Fibroblast of villous mesenchyme (primary cell): ENCODE data around the gene ANP32A. TPM values are rescaled to one million over a fixed set of nuclear protein-coding genes. Genes with fewer than 3 reads are reported as not detected.

ENCODE experiments used
- DNase-seq: peaks from one replicate; pipeline ENCODE4 v3.0.0-alpha.2; 2010; ENCODE audit warnings: low read depth
- H3K4me3 ChIP-seq: 2 replicates; pipeline ENCODE4 v1.5.1; 2011; ENCODE audit warnings: low read depth, mild to moderate bottlenecking, low read length
- small RNA-seq: library from RNA; depleted of rRNA; stranded (forward); fragments of <200 nt; gene quantifications from one replicate; pipeline ENCODE3, GENCODE V24; 2012
- total RNA-seq: library from RNA; depleted of rRNA; stranded (reverse); fragments of >200 nt; gene quantifications from 2 replicates; pipeline ENCODE4 v1.2.3, GENCODE V29; 2012
- TF ChIP-seq, protein P1 (sequence below): IDR thresholded peaks from 2 replicates; pipeline ENCODE4 v1.5.1; 2012; ENCODE audit warnings: low read depth, mild to moderate bottlenecking, low read length; ENCODE audit not compliant: insufficient read depth

ANP32A gene
- total RNA-seq, 1 donor: 38.0 TPM

DNA sequence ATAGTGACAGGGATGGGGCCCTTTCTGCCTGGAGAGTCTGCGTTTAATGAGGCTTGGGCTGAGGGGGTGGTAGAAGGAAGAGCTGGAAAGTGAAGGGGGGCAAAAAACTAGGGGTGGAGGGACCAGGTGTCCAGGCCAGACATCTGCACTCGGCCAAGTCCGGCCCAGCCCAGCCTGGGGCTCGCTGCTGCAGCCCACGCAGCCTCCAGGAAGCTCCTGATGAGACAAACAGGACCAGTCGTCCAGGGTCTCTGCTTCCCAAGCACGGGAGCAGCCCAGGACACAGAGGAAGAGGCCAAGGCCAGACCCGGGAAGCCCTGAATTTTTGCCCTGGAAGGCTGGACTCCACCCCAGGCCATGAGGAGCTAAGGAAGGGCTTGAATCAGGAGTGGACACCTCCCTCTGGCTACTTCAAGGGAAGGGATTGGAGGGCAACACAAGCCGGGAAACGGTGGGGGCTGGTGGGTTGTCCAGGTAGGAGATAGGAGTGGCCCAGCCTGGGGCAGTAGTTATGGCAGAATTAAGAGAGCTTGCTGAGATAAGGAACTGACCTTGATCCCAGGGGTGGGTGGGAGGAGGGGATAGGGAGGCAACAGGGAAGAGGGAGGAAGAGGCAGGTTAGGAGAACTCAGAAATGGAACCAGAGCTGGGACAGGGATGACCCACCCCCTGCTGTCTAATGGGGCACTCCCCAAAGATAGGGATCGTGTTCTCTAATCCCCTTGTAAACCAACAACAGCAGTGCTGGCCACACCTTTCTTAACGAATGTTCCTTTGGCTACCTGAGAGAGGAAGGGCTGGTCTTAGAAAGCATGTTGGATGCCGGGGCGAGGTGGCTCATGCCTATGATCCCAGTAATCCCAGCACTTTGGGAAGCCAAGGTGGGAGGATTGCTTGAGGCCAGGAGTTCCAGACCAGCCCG is 89.5 kb downstream of the ANP32A start:
- TF ChIP-seq, protein P1, sequence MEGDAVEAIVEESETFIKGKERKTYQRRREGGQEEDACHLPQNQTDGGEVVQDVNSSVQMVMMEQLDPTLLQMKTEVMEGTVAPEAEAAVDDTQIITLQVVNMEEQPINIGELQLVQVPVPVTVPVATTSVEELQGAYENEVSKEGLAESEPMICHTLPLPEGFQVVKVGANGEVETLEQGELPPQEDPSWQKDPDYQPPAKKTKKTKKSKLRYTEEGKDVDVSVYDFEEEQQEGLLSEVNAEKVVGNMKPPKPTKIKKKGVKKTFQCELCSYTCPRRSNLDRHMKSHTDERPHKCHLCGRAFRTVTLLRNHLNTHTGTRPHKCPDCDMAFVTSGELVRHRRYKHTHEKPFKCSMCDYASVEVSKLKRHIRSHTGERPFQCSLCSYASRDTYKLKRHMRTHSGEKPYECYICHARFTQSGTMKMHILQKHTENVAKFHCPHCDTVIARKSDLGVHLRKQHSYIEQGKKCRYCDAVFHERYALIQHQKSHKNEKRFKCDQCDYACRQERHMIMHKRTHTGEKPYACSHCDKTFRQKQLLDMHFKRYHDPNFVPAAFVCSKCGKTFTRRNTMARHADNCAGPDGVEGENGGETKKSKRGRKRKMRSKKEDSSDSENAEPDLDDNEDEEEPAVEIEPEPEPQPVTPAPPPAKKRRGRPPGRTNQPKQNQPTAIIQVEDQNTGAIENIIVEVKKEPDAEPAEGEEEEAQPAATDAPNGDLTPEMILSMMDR: no peak
- DNase-seq: no peak
- no peak overlapping the region for H3K4me3 ChIP-seq

GRCh38 chr15:68730471-68730919 is 90.2 kb downstream of the ANP32A start:
- no peak overlapping the region for H3K4me3 ChIP-seq
- peak; percentile 64 for DNase-seq
- TF ChIP-seq, protein P1: peak; percentile 60

DNA sequence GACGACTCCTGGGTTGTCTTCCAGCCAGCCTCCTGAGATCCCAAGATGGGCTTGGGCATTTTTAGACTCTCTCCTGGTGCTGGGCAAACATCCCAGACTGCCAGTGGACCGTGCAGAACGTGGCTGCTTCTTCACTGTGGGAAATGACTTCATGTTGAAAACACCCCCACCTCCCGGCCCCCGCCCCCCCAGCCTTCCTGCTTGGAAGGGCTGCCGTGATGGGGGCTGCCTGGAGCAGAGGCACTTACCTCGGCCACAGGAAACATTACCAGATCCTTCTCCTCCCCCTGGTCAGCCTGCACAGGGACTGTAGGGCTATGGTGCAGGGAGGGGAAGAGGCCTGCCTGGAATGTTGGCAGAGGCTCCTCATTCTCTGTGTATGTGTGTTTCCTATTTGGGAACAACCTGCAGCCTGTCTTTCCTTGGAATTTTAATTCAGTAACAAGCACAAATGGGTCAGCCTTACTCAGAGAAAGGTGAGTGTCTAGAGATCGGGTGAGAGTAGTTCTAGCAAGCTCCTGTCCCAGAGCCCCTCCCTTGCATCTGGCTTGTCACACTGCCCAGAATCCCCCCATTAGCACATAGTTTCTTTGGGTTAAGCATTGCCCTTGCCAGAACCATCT is 90.8 kb downstream of the ANP32A start:
- TF ChIP-seq, protein P1: no peak
- H3K4me3 ChIP-seq: no peak overlapping the region
- DNase-seq: no peak

Small RNA genes lying within 50 kb of the gene (small RNA-seq; reads per million reads assigned to genes)
- not detected for gene MIR4312

Other genes starting within 250 kb of the ANP32A start
- 8.7 and 9.5 TPM in 2 replicates for gene CORO2B, start 241.9 kb downstream of the ANP32A start, total RNA-seq
- gene SPESP1, start 109.6 kb upstream of the ANP32A start, total RNA-seq: 1.6 and 3.0 TPM in 2 replicates
- 0.43 and 0.64 TPM in 2 replicates for gene NOX5, start 193.8 kb upstream of the ANP32A start, total RNA-seq